ENCODE measurements around the gene IKZF5.

The IKZF5 gene

DNA sequence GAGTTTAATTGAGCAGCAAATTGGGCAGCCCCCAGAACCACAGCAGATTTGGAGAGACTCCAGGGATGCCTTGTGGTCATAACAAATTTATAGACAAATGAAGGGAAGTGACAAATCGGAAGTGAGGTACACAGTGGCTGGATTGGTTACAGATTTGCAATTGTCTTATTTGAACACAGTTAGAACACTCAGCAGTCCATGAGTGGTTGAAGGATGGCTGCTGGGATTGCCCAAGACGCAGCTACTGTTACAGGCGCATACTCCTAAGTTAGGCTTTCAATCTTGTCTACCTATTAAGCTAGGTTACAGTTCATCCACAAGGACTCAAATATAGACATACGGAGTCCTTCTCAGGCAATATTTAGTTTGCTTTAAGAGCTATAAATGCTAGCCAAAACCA, 7.6 kb upstream of the IKZF5 start:
- no peak for DNase-seq (ENCODE audit: low read depth in 2 of 2)

DNA sequence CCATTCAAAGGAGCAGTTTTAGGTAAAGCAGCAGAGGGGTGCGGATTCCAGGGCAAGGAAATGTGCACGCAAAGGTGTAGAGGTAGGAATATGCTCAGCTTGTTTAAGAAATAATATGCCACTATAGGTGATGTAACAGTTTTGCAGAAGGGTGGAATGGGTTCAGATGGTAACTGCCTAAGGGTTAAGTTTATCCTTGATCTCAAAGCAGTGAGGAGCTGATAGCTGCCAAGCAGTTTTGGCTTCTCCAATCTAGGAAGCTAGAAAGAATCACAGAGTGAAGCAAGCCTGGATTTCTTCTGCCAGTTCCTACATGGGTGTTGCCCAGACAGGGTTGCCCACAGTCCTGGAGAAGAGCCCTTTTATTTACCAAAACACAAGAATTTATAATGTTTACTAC, 6.2 kb upstream of the IKZF5 start:
- DNase-seq (ENCODE audit: low read depth in 2 of 2) = no peak

DNA sequence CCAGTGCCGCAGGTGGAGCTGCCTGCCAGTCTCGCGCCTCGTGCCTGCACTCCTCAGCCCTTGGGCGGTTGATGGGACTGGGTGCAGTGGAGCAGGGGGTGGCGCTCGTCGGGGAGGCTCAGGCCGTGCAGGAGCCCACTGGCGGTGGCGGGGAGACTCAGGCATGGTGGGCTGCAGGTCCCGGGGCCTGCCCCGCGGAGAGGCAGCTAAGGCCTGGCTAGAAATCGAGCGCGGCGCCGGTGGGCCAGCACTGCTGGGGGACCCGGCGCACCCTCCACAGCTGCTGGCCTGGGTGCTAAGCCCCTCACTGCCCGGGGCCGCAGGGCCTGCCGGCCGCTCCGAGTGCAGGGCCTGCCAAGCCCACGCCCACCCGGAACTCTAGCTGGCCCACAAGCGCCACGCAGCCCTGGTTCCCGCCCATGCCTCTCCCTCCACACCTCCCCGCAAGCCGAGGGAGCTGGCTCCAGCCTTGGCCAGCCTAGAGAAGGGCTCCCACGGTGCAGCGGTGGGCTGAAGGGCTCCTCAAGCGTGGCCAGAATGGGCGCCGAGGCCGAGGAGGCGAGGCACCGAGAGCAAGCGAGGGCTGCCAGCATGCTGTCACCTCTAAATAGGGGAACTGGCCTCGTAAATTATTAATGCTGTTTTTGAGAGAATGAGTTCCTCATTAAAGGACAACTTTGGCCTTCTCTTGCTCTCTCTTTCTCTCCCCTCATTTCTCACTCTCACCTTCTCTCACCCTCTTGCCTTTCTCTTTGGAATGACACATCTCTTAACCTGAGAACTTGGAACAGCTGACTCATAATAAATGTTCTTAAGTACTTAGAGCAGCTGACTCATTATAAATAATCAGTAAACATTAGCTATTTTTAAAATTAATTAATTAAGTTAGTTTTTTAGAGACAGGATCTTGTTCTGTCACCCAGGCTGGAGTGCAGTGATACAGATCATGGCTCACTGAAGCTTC, 5.1 kb upstream of the IKZF5 start:
- DNase-seq (ENCODE audit: low read depth in 2 of 2) = no peak

DNA sequence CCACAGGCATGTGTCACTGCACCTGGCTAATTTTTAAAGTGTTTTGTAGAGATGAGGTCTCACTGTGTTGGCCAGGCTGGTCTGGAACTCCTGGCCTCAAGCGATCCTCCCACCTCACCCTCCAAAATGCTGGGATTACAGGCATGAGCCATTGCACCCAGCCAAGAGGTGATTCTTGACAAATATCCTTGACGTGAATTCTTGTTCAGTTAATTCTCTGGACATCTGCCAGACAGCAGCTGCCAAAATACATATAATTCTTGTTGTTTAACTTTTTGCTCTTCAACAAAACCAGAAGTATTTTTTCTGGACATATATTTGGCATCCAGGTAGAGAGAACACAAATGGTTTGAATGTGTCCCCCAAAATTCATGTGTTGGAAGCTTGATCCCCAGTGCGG, 3.4 kb upstream of the IKZF5 start:
- DNase-seq (ENCODE audit: low read depth in 2 of 2) = no peak

DNA sequence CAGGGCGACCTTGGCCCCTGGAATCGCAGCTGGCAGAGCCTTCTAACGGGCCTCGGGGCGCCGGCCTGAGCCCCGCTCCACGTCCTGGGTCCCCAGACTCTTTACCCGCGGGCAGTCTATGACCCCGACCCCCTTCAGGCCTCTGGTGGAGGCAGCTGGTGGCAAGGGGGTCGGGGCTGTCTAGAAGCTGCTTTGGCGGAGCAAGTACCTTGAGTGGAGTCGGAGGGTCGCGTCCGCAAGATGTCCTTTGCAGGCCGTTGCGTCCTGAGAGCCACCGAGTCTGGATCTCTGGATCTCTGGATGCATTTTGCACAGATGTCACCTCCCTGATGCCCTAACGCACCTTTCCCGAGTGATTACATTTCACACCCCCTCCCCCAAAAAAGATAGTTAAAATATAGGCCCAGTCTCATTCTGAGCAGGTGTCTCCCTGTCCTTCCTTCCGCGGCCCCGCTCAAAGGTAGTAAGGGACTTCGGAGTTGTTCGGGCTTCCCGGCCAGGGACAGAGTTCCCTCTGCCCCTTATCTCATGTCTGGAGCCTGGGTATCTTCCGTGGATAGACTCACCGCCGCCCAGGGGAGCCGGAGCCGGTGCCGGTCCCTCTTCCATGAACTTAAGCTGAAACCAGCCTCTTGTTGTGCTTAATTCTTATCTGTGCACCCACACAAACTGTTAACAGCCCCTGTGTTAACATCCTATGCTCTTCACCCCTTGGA, 668 bp upstream of the IKZF5 start:
- no peak for DNase-seq (ENCODE audit: low read depth in 2 of 2)

DNA sequence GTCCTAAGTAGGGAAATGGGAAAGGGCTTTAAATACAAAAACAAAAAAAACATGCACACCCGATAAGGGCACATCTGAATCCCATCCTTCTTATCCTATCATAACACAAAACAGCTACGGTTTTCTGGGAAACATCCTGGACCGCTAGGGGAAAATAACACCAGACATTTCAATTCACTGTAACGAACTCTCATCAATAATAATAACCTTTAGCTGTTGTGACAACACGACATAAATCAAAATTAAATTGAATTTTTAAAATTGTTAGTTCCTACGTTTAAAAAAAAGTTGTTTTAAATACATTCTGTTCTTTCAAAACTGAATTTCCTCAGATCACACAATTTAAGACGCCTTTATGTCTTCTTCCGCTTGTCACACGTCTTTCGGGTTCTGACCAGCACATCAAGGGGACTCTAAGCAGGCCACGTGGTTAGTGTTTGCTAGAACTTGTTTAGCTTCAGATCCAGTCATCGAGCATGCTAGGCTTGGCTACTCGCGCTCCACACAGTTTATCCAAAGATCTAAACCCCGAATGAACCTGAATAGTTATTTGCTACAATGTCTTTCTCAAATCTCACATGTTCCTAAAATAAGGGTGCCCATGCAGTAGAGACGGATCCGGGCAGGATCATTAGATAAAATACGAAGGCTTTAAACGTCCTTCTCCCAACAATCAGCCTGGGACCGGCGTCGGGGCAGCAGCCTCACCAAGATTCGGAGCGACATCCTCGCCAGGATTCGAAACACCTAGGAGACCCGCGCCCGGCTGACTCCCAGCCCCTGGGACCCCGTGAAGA, 839 bp downstream of the IKZF5 start:
- no peak for DNase-seq (ENCODE audit: low read depth in 2 of 2)

DNA sequence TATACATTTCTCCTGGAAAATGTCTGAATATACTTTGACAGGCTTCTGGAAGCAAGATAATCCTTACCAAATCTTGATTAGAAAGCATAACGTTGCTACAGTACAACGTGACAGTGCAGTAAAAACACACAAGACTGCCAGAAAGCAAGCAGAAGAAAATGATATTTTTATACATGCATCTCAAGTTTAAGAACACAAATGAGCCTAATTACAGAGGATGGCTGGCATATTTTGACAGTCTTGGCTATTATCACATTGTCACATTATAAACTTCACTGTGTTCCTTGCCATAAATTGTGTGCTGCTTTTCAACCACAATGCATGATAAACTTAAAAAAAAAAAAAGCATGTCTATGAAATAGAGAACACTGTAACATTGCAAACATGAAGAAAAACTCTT, 4.3 kb downstream of the IKZF5 start:
- DNase-seq (ENCODE audit: low read depth in 2 of 2) = no peak

DNA sequence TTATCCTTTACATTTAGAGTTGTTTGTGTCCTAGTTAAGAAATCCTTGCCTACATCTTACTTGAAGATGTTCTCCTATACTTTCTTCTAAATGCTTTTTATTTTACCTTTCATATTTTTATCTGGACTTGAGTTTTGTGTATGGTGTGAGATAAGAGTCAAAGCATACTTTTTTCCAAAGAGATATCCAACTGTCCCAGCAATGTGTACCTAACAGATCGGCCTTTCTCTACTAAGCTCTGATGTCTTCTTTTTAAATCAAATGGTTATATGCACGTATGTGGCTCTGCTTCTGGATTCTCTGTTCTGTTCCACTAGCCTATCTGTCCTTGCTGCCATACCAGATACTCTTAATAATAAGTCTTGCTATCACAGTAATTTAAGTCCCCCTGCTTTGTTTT, 7.2 kb downstream of the IKZF5 start:
- DNase-seq (ENCODE audit: low read depth in 2 of 2) = no peak

DNA sequence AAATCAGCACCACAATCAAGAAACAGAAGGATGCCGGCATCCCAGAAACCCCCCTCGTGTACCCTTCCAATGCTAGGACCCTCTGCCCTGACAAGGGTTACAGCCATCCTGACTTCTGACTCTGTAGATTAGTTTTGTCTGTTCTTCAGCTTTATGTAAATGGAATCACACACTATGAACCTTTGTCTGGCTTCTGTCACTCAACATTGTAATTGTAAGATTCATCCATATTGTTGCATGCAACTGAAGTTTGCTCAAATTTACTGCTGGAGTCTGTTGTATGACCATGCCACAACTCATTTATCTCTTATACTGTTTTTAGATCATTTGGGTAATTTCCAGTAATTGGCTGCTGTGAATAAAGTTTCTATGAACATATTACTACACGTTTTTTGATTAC, 8.4 kb downstream of the IKZF5 start:
- no peak for DNase-seq (ENCODE audit: low read depth in 2 of 2)

DNA sequence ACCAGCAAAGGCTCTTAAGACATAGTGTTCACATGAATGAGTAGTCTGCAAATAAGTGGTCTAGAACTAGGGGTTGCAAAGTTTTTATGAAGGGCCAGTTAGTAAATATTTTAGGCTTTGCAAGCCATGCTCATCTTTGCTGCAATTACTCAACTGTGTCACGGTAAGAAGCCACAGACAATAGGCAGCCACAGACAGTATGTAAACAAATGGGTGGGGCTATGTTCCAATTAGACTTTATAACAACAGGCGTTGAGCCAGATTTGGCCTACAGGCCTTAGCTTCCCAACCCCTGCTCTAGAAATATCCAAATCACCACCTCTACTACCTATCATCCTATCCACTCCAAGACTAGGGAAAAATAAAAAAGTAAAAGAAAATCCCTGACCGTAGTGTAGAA, 9.2 kb downstream of the IKZF5 start:
- no peak for DNase-seq (ENCODE audit: low read depth in 2 of 2)

DNA sequence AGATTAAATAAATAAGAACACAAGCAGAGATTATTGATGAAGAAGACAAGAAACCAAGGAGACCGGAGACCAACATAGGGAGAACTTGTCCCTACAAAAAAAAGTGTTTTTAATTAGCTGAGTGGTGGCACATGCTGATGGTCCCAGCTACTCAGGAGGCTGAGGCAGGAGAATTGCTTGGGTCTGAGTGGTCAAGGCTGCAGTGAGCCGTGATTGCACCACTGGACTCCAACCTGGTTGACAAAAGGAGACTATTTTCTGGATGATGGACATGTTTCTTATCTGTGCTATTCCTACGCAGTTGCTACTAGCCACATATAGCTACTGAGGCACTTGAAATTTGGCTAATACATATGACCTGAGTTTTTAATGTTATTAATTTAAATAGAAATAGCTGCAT, 9.7 kb downstream of the IKZF5 start:
- no peak for DNase-seq (ENCODE audit: low read depth in 2 of 2)

DNA sequence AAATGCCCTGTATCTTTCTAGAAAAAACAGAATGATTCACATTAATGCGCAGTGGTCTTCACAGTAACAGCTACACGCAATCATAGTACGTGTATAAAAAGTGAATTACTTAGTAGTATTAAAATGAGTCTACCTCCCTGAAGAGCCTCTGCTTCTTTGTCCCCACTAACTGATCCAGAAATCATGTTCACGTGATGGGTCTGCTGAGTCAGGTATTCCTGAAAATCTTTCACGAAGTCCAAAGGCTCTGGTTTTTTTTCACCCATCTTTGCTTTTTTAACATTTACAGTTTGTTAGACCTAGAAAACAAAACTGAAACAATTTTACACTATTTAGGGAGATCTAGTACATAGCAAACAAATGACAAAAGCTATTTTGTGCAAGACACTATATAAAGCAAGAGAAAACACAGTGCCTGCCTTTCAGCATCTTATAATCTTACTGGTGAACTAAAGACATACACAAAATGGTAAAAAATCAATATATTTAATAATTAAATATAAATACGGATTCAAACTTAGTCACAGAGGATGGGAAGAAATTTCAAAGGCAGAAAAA, 10.2 kb downstream of the IKZF5 start:
- no peak for DNase-seq (ENCODE audit: low read depth in 2 of 2)

DNA sequence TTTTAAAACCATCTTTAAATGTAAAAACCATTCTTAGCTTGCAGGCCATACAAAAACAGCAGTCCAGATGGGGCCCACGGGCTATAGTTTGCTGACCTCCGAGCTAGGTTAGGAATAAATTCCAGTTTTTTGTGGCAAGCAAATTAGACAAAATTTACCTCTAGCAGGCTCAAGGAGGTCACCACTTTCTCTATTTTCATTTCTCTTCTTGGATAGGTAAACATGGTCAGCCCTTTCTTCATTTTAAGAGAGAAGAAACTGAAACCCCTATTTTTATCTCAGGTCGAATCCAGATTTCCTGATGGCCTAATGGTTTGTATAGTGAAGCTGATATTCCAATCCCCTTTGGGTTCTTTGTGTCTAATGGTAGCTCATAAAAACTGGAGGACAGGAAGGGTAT, 10.7 kb downstream of the IKZF5 start:
- no peak for DNase-seq (ENCODE audit: low read depth in 2 of 2)

DNA sequence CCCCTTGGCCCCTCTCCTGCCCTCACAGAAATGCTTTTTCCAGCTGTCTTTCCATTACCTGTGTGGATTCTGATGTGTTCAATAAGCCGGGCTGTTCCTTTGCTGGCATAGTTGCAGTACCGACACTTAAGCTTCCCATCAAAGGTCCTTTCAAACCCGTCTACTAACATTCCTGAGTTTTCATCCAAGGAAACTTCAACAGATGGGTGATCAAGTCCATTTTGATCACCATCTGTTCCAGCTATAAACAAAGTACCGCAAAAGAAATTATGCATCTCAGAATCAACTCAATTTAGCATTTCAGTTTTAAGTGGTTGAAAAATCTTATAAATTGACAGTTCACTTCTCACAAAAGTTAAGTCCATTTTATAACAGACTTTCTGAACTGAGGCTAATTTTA, 12.7 kb downstream of the IKZF5 start:
- no peak for DNase-seq (ENCODE audit: low read depth in 2 of 2)

DNA sequence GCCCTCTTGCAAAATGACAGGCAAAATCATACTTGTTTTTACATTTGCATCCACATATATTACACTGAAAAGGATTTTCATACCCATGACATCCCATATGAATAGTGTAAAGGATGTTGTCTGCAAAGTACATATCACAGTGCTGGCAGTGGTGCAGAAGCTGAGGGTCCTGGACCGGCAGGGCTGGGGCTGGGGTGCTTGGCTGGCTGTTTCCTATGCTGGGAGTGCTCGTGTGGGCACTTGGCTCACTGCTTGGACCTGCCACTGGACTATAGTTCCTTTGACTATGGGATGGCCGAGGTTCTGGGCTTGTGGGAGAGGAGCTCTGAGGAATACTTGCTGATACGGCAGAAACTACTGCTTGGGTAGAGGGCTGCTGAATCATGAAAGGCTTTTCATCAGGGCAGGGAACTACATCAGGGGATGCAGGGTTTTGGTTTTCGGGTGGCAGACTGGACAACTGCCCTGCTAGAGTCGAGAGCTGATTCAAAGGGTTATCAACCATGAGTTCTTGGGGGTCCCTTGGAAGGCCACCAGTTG, 14.7 kb downstream of the IKZF5 start:
- no peak for DNase-seq (ENCODE audit: low read depth in 2 of 2)

DNA sequence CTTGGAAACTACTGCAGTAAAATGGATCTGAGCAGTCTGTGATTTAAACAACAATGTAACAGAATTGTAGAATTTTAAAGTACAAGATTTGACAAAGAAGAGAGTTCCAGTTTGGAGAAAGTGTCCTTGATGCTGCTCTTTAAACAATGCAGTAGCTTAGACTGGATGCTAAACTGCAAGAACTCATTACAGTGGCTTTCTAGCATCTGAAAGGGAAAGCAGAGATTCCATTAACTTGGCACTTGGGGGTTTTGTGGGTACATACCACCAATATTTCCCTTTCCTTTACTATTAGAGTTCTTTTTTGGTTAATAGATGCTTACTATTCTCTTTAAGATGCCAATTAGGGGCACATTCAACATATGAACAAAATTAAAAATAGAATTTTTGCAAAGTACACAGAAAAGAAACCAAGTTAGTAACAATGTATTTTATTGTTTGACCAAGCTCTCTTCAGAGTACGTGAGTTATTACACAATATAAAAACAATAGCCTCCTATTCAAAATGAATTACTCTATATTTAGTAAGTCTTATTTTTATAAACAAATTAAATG, 16.5 kb downstream of the IKZF5 start:
- DNase-seq (ENCODE audit: low read depth in 2 of 2) = no peak

DNA sequence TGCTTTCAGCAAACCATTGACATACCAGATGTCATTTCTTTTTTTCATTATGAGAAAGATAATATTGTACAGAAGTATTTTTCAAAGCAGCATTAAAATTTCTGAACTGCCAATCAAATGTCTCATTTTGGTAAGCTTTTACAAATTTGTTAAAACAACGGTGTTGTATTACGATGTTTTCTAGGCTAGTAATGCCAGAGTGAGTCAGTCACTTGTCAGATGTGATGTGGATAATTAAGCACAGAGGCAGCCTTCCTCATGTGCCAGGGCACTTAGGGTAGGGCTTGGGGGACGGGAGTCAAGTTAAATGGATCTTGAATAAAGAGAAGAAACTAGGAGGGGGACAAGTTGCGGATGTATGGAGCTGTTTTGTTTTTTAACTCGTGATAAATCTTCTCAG, 18.3 kb downstream of the IKZF5 start:
- no peak for DNase-seq (ENCODE audit: low read depth in 2 of 2)

DNA sequence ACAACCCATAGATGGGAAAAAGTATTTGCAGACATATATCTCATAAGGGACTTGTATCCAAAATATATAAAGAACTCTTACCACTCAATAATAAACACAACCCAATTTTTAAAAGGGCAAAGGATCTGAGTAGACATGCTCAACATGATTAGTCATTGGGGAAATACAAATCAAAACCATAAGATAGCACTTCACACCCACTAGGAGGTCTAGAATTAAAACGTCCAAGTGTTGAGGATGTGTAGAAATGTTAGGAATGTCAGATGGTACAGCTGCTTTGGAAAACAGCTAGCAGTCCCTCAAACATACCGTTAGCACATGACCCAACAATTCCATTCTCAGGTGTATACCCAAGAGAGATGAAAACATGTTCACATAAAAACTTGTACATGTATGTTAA, 20.1 kb downstream of the IKZF5 start:
- peak in 1 of 2 experiments; percentile 18 for DNase-seq (ENCODE audit: low read depth in 2 of 2)

DNA sequence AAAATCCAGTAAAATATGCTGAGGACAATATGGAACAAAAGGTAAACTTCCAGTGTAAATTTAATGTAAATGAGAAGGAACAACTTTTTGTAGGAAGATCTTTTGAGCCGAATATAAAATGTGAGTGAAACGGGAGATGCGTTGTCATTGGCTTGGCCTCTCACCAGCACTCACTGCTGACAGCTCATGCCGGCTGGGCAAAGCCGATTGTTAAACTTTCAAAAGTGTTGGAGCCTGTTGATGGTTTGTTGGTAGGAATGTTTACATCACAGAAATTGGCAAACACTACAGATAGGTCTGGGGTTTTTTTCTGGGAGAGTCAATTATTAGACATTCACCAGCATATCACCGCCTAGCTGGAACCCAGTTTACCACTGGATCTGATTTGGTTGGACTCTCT, 22.3 kb downstream of the IKZF5 start:
- no peak for DNase-seq (ENCODE audit: low read depth in 2 of 2)

DNA sequence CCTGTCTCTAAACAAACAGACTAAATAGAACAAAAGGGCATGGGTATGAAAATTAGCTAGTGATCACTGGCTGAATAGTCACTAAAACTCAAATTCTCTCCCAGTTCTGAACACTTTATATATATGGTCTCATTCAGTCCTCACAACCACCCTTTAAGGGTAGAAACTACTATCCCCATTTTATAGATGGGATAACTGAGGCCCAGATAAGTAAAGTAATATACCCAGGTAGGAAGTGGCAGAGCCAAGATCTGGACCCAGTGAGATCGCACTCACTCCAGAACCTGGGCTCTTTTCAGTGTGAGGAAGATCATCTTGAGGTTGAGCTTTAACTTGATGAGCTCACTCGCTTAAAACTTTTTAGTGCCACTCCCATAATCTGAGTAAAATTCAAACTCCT, 23.9 kb downstream of the IKZF5 start:
- no peak for DNase-seq (ENCODE audit: low read depth in 2 of 2)

DNA sequence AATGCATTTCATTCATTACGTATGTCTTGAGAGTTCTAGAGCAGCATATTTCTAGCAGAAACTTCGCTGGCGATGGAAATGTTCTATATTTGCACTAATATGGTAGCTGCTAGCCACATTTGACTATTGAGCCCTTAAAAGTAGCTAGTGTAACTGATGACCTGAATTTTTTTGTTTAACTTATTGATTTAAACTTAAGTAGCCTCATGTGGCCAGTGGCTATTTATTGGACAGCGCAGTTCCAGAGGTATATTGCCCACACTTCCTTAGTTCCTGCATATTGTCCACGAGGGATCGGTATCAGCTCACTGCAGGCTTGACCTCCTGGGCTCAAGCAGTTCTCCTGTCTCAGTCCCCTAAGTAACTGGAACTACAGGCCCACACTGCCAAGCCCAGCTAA, 24.7 kb downstream of the IKZF5 start:
- no peak for DNase-seq (ENCODE audit: low read depth in 2 of 2)

Measured in fibroblast of skin of left quadriceps (primary cell).